Measurements from ENCODE around the gene BBLN. TPM values are rescaled to one million over a fixed set of nuclear protein-coding genes. Genes with fewer than 3 reads are reported as not detected.
"Not testable (repeated sequence)": the region's sequence is repeated elsewhere in the genome, so short reads cannot be mapped to it uniquely, and the experiment has no call there.

The BBLN gene, protein sequence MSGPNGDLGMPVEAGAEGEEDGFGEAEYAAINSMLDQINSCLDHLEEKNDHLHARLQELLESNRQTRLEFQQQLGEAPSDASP
- total RNA-seq (2021), result 154 and 213 TPM in 2 replicates
- Bru-seq, nascent RNA, result percentile 73 among the genes with signal in this experiment
- percentile 78 among the genes with signal in this experiment for BruChase-seq, experiment 1, labeled RNA remaining after a 2-hour chase
- BruChase-seq, experiment 2, labeled RNA remaining after a 6-hour chase, result percentile 81 among the genes with signal in this experiment
- long read RNA-seq, transcript C9orf16-201 (2 exons, 713 nt), result major isoform, 269 of 292 reads
- long read RNA-seq, partial matches to known transcripts, result 0 of 292 reads
- long read RNA-seq, other reads (novel, unspliced or antisense), result 21 of 292 reads

DNA sequence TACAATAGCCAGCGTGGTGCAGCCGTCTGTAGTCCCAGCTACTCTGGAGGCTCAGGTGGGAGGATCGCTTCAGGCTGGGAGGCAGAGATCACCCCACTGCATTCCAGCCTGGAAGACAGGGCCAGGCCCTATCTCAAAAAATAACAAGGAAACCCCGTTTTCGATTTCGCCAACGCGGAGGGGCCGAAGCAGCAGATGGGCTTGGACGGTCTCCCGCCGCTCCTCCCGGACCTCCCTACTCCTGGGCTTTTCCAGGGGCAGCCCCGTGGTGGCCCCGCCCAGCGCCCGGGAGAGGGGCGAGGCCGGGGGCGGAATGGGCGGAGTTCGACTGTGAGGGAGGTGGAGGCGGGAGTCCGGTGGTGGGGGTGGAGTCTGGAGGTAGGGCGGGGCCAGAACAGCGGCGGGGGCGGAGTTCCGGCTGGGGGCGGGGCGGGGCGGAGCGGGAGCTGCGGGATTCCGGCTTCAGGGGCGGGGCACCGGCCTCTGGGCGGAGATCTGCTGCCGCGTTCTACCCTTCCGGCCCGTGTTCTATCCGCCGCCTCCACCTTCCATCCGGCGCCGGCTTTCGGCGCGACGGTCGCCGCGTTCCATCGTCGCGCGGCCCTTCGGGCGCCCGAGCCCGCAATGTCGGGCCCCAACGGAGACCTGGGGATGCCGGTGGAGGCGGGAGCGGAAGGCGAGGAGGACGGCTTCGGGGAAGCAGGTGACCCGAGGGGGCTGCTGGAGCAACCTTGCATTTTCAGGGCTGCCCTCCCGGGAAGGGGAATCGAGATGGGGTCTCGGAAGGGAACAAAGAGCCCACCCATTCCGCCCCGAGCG, at the start of gene BBLN:
TSS of gene BBLN (plus strand) at position 482 of the 819 bp plus-strand sequence. CDS start at position 625, 143 bp downstream.
- POLR2A ChIA-PET (ENCODE audit: unreplicated experiment), result interaction anchor here (0.5 to 1.2 kb wide), 11 partner anchors 9 to 263 kb away, joined by 3 to 15 read pairs (median 5); no protein-coding TSS in a partner anchor
- Histone ChIP-seq H3K4me1 (replicated peaks; ENCODE audit: insufficient read depth) (0 out of 2 replicates have a peak, but pooled peaks cover 9% of the 10 kb centered on the region), H2AFZ (peak within 1 kb of the TSS; percentile 80), H3K4me3 (peak within 1 kb of the TSS; percentile 90), H3K9me3 (ENCODE audit: insufficient read depth, low read depth) (no peaks in the 10 kb centered on the region), H3K36me3 (ENCODE audit: low read depth) (no peaks in the 10 kb centered on the region), H3K27me3 (ENCODE audit: insufficient read depth, low read depth) (no peaks in the 10 kb centered on the region), H3K4me2 (peak within 1 kb of the TSS; percentile 84), H4K20me1 (ENCODE audit: insufficient read depth) (no peaks in the 10 kb centered on the region; the same call in 1 of the 2 replicates), H3K27ac (peak within 1 kb of the TSS; percentile 69), H3K79me2 (ENCODE audit: low read depth) (0 out of 2 replicates have a peak, but pooled peaks cover 5% of the 10 kb centered on the region), H3F3A (ENCODE audit: insufficient read depth, low read depth) (peaks cover 19% of the 10 kb centered on the region; the same call in 1 of the 2 replicates), H3K9me2 (ENCODE audit: insufficient read depth) (no peaks in the 10 kb centered on the region)
- CTCF ChIA-PET, result interaction anchor here (0.6 to 1.2 kb wide), 2 partner anchors 9 to 182 kb away, joined by 3 read pairs; no protein-coding TSS in a partner anchor
- no TSS peak for BruUV-seq (replicated peaks)
- TF ChIP-seq, protein P1, sequence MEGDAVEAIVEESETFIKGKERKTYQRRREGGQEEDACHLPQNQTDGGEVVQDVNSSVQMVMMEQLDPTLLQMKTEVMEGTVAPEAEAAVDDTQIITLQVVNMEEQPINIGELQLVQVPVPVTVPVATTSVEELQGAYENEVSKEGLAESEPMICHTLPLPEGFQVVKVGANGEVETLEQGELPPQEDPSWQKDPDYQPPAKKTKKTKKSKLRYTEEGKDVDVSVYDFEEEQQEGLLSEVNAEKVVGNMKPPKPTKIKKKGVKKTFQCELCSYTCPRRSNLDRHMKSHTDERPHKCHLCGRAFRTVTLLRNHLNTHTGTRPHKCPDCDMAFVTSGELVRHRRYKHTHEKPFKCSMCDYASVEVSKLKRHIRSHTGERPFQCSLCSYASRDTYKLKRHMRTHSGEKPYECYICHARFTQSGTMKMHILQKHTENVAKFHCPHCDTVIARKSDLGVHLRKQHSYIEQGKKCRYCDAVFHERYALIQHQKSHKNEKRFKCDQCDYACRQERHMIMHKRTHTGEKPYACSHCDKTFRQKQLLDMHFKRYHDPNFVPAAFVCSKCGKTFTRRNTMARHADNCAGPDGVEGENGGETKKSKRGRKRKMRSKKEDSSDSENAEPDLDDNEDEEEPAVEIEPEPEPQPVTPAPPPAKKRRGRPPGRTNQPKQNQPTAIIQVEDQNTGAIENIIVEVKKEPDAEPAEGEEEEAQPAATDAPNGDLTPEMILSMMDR (conservative IDR thresholded peaks at IDR 0.05), result no peak
- TF ChIP-seq EZH2 (IDR thresholded peaks at IDR 0.05; ENCODE audit: low read depth), result no peak
- DNase-seq, result peak; percentile 75 to 99
- intact Hi-C loops (cut with micrococcal nuclease; ENCODE audit: unreplicated experiment), result loop anchor here (1.0 to 2.0 kb wide), 3 partner anchors 10 to 32 kb away; no protein-coding TSS in a partner anchor

DNA sequence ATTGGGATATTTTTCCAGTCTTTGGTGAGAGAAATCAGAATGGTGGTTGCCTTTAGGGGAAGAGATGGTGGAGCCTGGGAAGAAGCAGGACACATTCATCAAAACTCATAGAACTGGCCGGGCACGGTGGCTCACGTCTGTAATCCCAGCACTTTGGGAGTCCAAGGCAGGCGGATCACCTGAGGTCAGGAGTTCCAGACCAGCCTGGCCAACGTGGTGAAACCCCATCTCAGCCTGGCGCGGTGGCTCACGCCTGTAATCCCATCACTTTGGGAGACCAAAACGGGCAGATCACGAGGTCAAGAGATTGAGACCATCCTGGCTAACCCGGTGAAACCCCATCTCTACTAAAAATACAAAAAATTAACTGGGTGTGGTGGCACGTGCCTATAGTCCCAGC, 48.3 kb upstream of the BBLN start:
- ChIA-PET POLR2A (ENCODE audit: unreplicated experiment) (interaction anchor here (0.7 kb wide), 1 partner anchor 20 kb away, joined by 5 read pairs; no protein-coding TSS in a partner anchor), CTCF (interaction anchor here (1.0 kb wide), 1 partner anchor 13 kb away, joined by 3 read pairs; no protein-coding TSS in a partner anchor)
- H2AFZ ChIP-seq; H3K9me3 ChIP-seq (ENCODE audit: insufficient read depth, low read depth); H3K4me3 ChIP-seq; H3K4me2 ChIP-seq; BruUV-seq (replicated peaks); H3K36me3 ChIP-seq (ENCODE audit: low read depth); H3K27me3 ChIP-seq (ENCODE audit: insufficient read depth, low read depth); intact Hi-C loops (cut with micrococcal nuclease; ENCODE audit: unreplicated experiment); H4K20me1 ChIP-seq (ENCODE audit: insufficient read depth); H3K79me2 ChIP-seq (ENCODE audit: low read depth); H3K9me2 ChIP-seq (ENCODE audit: insufficient read depth); H3K4me1 ChIP-seq (replicated peaks; ENCODE audit: insufficient read depth); DNase-seq; H3K27ac ChIP-seq: not testable (repeated sequence)
- H3F3A ChIP-seq (ENCODE audit: insufficient read depth, low read depth), result peaks cover 21% of the 10 kb centered on the region

DNA sequence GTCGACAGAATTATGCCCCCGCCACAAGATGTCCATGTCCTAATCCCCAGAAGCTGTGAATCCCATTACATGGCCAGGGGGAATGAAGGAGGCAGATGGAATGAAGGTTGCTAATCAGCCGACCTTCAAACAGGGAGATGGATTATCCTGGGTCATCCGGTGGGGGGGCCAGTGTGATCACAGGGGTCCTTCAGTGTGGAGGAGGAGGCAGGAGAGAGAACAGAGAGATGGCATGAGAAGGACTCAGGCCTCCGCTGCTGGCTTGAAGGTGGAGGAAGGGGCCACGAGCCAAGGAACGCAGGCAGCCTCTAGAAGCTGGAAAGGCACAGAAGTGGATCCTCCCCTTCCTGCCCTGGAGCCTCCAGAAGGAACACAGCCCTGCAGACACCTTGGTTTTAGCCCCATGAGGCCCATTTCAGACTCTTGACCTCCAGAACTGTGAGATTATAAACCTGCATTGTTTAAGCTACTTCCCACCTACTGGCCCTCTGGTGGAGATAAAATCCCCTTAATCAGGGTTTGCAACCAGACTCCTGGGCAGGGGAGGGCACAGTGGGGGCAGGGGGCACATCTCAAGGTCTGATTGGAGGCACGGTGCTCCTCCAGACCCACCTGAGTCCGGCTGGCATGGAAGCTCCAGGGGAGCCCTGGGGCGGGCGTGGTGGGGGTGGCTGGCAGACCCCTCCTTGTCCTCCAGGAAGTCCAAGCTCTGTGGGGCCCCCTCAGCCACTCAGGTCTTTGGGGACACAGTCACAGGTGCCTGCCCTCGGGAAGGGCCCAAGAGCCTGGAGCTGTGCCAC, 46.3 kb upstream of the BBLN start:
- H3K4me3 ChIP-seq, result no peak overlapping the region
- intact Hi-C loops (cut with micrococcal nuclease; ENCODE audit: unreplicated experiment), result no loop called here
- no peaks in the 10 kb centered on the region for H4K20me1 ChIP-seq (ENCODE audit: insufficient read depth)
- H3K79me2 ChIP-seq (ENCODE audit: low read depth), result no peaks in the 10 kb centered on the region
- H3K27ac ChIP-seq, result no peak overlapping the region
- no peaks in the 10 kb centered on the region for H3K9me3 ChIP-seq (ENCODE audit: insufficient read depth, low read depth)
- no peaks in the 10 kb centered on the region for H3K4me1 ChIP-seq (replicated peaks; ENCODE audit: insufficient read depth)
- H3K36me3 ChIP-seq (ENCODE audit: low read depth), result no peaks in the 10 kb centered on the region; the same call in 1 of the 2 replicates
- TF ChIP-seq, protein P1 (conservative IDR thresholded peaks at IDR 0.05), result no peak
- TF ChIP-seq EZH2 (IDR thresholded peaks at IDR 0.05; ENCODE audit: low read depth), result no peak
- no peak overlapping the region for H2AFZ ChIP-seq
- CTCF ChIA-PET, result interaction anchor here (0.6 to 0.7 kb wide), 4 partner anchors 143 to 903 kb away, joined by 3 to 5 read pairs (median 4); no protein-coding TSS in a partner anchor
- H3K27me3 ChIP-seq (ENCODE audit: insufficient read depth, low read depth), result no peaks in the 10 kb centered on the region
- DNase-seq, result no peak
- H3K9me2 ChIP-seq (ENCODE audit: insufficient read depth), result no peaks in the 10 kb centered on the region
- BruUV-seq (replicated peaks), result no TSS peak
- H3K4me2 ChIP-seq, result no peak overlapping the region
- POLR2A ChIA-PET (ENCODE audit: unreplicated experiment), result interaction anchor here (0.5 to 0.6 kb wide), 4 partner anchors 13 to 1094 kb away, joined by 3 to 8 read pairs (median 4); no protein-coding TSS in a partner anchor
- H3F3A ChIP-seq (ENCODE audit: insufficient read depth, low read depth), result peaks cover 27% of the 10 kb centered on the region

Measured in PC-9 (cell line).